CD8-positive, alpha-beta memory T cell (primary cell): ENCODE results near the gene MAST1. TPM values are rescaled to one million over a fixed set of nuclear protein-coding genes. Genes with fewer than 3 reads are reported as not detected.
"Not testable (repeated sequence)": the region's sequence is repeated elsewhere in the genome, so short reads cannot be mapped to it uniquely, and the experiment has no call there.

ENCODE experiments used
- CTCF ChIA-PET: fragments of 350-600 bp; sonication (Branson Sonifier 250); formaldehyde crosslinking; loops from one replicate; lab custom pipeline; 2021; ENCODE audit warnings: antibody characterized with exemption; lab: Charles Lee
- POLR2A ChIA-PET: fragments of 350-600 bp; sonication (Branson Sonifier 250); formaldehyde crosslinking; loops from one replicate; lab custom pipeline; 2021; ENCODE audit warnings: antibody characterized with exemption; lab: Charles Lee
- DNase-seq, 5 donors: peaks; one replicate each; pipeline versions ENCODE4 v3.0.0 to v3.0.0-alpha.2; 2020 to 2022; ENCODE audit warnings: mixed read lengths in 1 of 5
- H3K27ac ChIP-seq: one replicate; pipeline ENCODE4 v1.7.0; 2013; ENCODE audit warnings: low read depth, mild to moderate bottlenecking, low read length, moderate library complexity
- H3K27me3 ChIP-seq: 2 replicates; pipeline ENCODE4 v1.7.0; 2013; ENCODE audit warnings: low read length, mild to moderate bottlenecking; ENCODE audit not compliant: insufficient read depth, poor library complexity, severe bottlenecking
- H3K36me3 ChIP-seq: 2 replicates; pipeline ENCODE4 v1.7.0; 2013; ENCODE audit warnings: mild to moderate bottlenecking, low read length, moderate library complexity; ENCODE audit not compliant: insufficient read depth
- H3K4me1 ChIP-seq: 2 replicates; pipeline ENCODE4 v1.7.0; 2013; ENCODE audit warnings: mild to moderate bottlenecking, low read length, moderate library complexity; ENCODE audit not compliant: insufficient read depth
- H3K4me3 ChIP-seq: 2 replicates; pipeline ENCODE4 v1.7.0; 2013; ENCODE audit warnings: mild to moderate bottlenecking, low read length
- H3K9me3 ChIP-seq: 2 replicates; pipeline ENCODE4 v1.7.0; 2013; ENCODE audit warnings: mild to moderate bottlenecking, low read length
- H3K27ac Mint-ChIP-seq, 8 donors: one replicate each; pipeline ENCODE4 v1.8.0; 2020 to 2021; ENCODE audit warnings: mixed read lengths in 8 of 8, mild to moderate bottlenecking in 6 of 8, inconsistent platforms in 3 of 8, moderate library complexity in 3 of 8
- H3K27me3 Mint-ChIP-seq, 2 donors: one replicate each; pipeline ENCODE4 v1.8.0; 2020 to 2021; ENCODE audit warnings: mixed read lengths in 2 of 2, mild to moderate bottlenecking in 1 of 2, moderate library complexity in 1 of 2
- H3K36me3 Mint-ChIP-seq, 3 donors: one replicate each; pipeline ENCODE4 v1.8.0; 2020 to 2021; ENCODE audit warnings: mixed read lengths in 3 of 3, inconsistent platforms in 1 of 3, mild to moderate bottlenecking in 1 of 3
- H3K4me1 Mint-ChIP-seq, 3 donors: one replicate each; pipeline ENCODE4 v1.8.0; 2020 to 2021; ENCODE audit warnings: mixed read lengths in 3 of 3, inconsistent platforms in 1 of 3, mild to moderate bottlenecking in 1 of 3
- H3K4me3 Mint-ChIP-seq, 7 donors: one replicate each; pipeline ENCODE4 v1.8.0; 2020 to 2021; ENCODE audit warnings: mixed read lengths in 7 of 7, mild to moderate bottlenecking in 6 of 7, moderate library complexity in 4 of 7, inconsistent platforms in 2 of 7
- H3K9me3 Mint-ChIP-seq, 5 donors: one replicate each; pipeline ENCODE4 v1.8.0; 2020 to 2022; ENCODE audit warnings: mixed read lengths in 5 of 5, mild to moderate bottlenecking in 3 of 5, moderate library complexity in 2 of 5, inconsistent platforms in 1 of 5
- polyA plus RNA-seq: library from polyadenylated mRNA; unstranded; fragments of 300-500 nt; fragmentation: Illumina TruSeq; gene quantifications from one replicate; pipeline ENCODE4 v1.2.3, GENCODE V29; 2021
- total RNA-seq, 2 experiments: library from RNA; stranded (reverse); gene quantifications; one replicate each; pipeline ENCODE4 v1.2.3, GENCODE V29; 2021

Gene MAST1
- total and polyA plus RNA-seq, 3 experiments from 2014 or later = 0.24 to 1.2 (median 0.38) TPM

GRCh38 chr19:12886651-12886968, 48.3 kb downstream of the MAST1 start:
- peak overlapping the region; percentile 81 for H3K27ac ChIP-seq
- peak overlapping the region in 2 of 8 donors; percentile 23 to 57 for H3K27ac Mint-ChIP-seq
- H3K36me3 ChIP-seq = no peaks in the 10 kb centered on the region
- H3K4me3 ChIP-seq = no peak overlapping the region
- peaks cover 15% of the 10 kb centered on the region for H3K4me1 ChIP-seq
- POLR2A ChIA-PET = no interaction called here
- no peaks in the 10 kb centered on the region for H3K27me3 ChIP-seq
- DNase-seq = no peak
- peaks cover 0 to 4% (median 0%) of the 10 kb centered on the region in 3 donors for H3K36me3 Mint-ChIP-seq
- peaks cover 0 to 4% of the 10 kb centered on the region in 2 donors for H3K27me3 Mint-ChIP-seq
- peaks cover 23 to 40% (median 25%) of the 10 kb centered on the region in 3 donors for H3K4me1 Mint-ChIP-seq
- H3K9me3 ChIP-seq = no peaks in the 10 kb centered on the region
- peak overlapping the region; percentile 25 to 76 (median 61) for H3K4me3 Mint-ChIP-seq
- no peaks in the 10 kb centered on the region for H3K9me3 Mint-ChIP-seq
- CTCF ChIA-PET = interaction anchor here (8.4 kb wide), 1 partner anchor 79 kb away, joined by 117 read pairs; no protein-coding TSS in a partner anchor

GRCh38 chr19:12886969-12887747, 48.8 kb downstream of the MAST1 start, which contains the start of gene KLF1:
Gene KLF1 (minus strand): TSS chr19:12887201. CDS start chr19:12887140, 61 bp downstream.
- Mint-ChIP-seq H3K27me3 (peaks cover 0 to 4% of the 10 kb centered on the region in 2 donors), H3K4me3 (peak within 1 kb of the TSS; percentile 25 to 76 (median 61)), H3K9me3 (no peaks in the 10 kb centered on the region), H3K36me3 (peaks cover 0 to 4% (median 0%) of the 10 kb centered on the region in 3 donors), H3K4me1 (peaks cover 28 to 45% (median 30%) of the 10 kb centered on the region in 3 donors), H3K27ac (peak within 1 kb of the TSS in 3 of 8 donors; percentile 23 to 72 (median 57))
- H3K27me3 ChIP-seq = no peaks in the 10 kb centered on the region
- POLR2A ChIA-PET = no interaction called here
- H3K9me3 ChIP-seq = no peaks in the 10 kb centered on the region
- peaks cover 20% of the 10 kb centered on the region for H3K4me1 ChIP-seq
- peak within 1 kb of the TSS; percentile 22 for H3K4me3 ChIP-seq
- CTCF ChIA-PET = interaction anchor here (1.0 to 8.4 kb wide), 2 partner anchors 27 to 78 kb away, joined by 3 to 117 read pairs; no protein-coding TSS in a partner anchor
- H3K27ac ChIP-seq = peak within 1 kb of the TSS; percentile 81
- no peaks in the 10 kb centered on the region for H3K36me3 ChIP-seq
- no peak for DNase-seq

GRCh38 chr19:12888006-12888603, 49.8 kb downstream of the MAST1 start:
- ChIA-PET CTCF (interaction anchor here (1.0 to 1.7 kb wide), 2 partner anchors 26 to 77 kb away, joined by 3 to 5 read pairs; no protein-coding TSS in a partner anchor), POLR2A (interaction anchor here (0.9 kb wide), 1 partner anchor 31 kb away, joined by 3 read pairs; the partner anchor contains the start of gene SYCE2)
- peak overlapping the region; percentile 81 for H3K27ac ChIP-seq
- H3K27me3 Mint-ChIP-seq = peaks cover 0 to 4% of the 10 kb centered on the region in 2 donors
- no peaks in the 10 kb centered on the region for H3K36me3 ChIP-seq
- H3K4me1 Mint-ChIP-seq = peaks cover 27 to 45% (median 30%) of the 10 kb centered on the region in 3 donors
- peaks cover 21% of the 10 kb centered on the region for H3K4me1 ChIP-seq
- peaks cover 0 to 5% (median 0%) of the 10 kb centered on the region in 3 donors for H3K36me3 Mint-ChIP-seq
- H3K27me3 ChIP-seq = no peaks in the 10 kb centered on the region
- no peaks in the 10 kb centered on the region for H3K9me3 Mint-ChIP-seq
- peak overlapping the region in 1 of 7 donors; percentile 36 for H3K4me3 Mint-ChIP-seq
- no peak for DNase-seq
- no peak overlapping the region for H3K4me3 ChIP-seq
- H3K27ac Mint-ChIP-seq = peak overlapping the region in 3 of 8 donors; percentile 26 to 54 (median 33)
- no peaks in the 10 kb centered on the region for H3K9me3 ChIP-seq

- not testable (repeated sequence) for H3K27me3 Mint-ChIP-seq, H3K9me3 Mint-ChIP-seq, H3K36me3 ChIP-seq, H3K9me3 ChIP-seq, H3K27me3 ChIP-seq, H3K27ac ChIP-seq, DNase-seq
- CTCF ChIA-PET = interaction anchor here (0.6 to 2.2 kb wide), 18 partner anchors 9 to 227 kb away, joined by 3 to 26 read pairs (median 3); partner anchors contain the start of genes DNASE2, RAD23A and SYCE2
- H3K4me1 ChIP-seq = peaks cover 12% of the 10 kb centered on the region
- Mint-ChIP-seq H3K4me1 (peaks cover 25 to 45% (median 27%) of the 10 kb centered on the region in 3 donors), H3K36me3 (peaks cover 4 to 27% (median 7%) of the 10 kb centered on the region in 3 donors), H3K27ac (peak overlapping the region; percentile 82 to 99 (median 98)), H3K4me3 (peak overlapping the region; percentile 93 to 100 (median 98))
- POLR2A ChIA-PET = interaction anchor here (0.7 to 1.8 kb wide), 13 partner anchors 15 to 728 kb away, joined by 3 to 20 read pairs (median 4); partner anchors contain the start of genes CALR, FARSA, JUNB and SYCE2
- H3K4me3 ChIP-seq = peak overlapping the region; percentile 87
These were observed 52.0 kb downstream of the MAST1 start for GRCh38 chr19:12890299-12890786.

DNA sequence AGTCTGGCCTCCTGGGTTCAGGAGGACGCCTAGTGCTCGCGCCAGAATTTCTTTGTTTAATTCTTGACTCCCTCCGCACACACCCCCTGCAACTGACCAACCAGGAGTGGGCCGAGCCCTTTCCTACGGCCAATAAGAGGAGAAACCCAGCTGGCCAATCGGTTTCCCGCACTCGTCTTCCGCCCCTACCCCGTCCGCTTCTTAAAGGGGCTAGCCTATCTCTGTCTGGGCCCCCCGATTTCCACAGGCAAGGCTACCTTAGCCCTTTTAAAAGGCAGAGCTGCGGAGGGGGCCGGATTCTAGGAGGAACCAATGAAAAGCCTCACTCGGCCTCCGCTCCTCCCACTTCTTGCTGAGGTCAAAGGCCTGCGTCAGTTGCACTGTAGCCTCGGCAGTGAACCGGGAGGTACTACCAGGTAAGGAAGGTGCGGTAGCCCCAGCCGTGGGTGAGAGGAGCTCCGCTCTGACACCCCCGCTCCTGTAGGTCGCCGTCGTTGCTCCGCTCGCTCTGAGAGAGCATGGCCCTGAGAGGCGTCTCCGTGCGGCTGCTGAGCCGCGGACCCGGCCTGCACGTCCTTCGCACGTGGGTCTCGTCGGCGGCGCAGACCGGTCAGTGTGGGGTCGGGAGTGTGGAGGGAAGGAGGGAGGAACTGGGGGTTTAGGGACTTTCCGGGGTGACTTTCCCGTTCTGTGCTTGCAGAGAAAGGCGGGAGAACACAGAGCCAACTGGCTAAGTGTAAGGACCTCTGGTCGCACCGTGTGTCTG, 52.7 kb downstream of the MAST1 start, which contains the start of gene GCDH:
Gene GCDH, plus strand, starts transcription at position 374 of the 766 bp plus-strand sequence. Its CDS starts 145 bp downstream, at position 519.
- peaks cover 25 to 45% (median 27%) of the 10 kb centered on the region in 3 donors for H3K4me1 Mint-ChIP-seq
- peak; percentile 92 to 98 (median 97) for DNase-seq
- H3K27me3 ChIP-seq = no peaks in the 10 kb centered on the region
- POLR2A ChIA-PET = interaction anchor here (0.6 to 1.8 kb wide), 17 partner anchors 10 to 728 kb away, joined by 3 to 20 read pairs (median 4); partner anchors contain the start of genes CALR, DNASE2, FARSA and JUNB
- peak within 1 kb of the TSS; percentile 82 to 99 (median 98) for H3K27ac Mint-ChIP-seq
- H3K4me1 ChIP-seq = peaks cover 12% of the 10 kb centered on the region
- H3K36me3 Mint-ChIP-seq = peaks cover 4 to 32% (median 7%) of the 10 kb centered on the region in 3 donors
- peak within 1 kb of the TSS; percentile 69 for H3K27ac ChIP-seq
- no peaks in the 10 kb centered on the region for H3K9me3 ChIP-seq
- CTCF ChIA-PET = interaction anchor here (0.7 to 2.2 kb wide), 15 partner anchors 8 to 219 kb away, joined by 3 to 26 read pairs (median 4); partner anchors contain the start of genes DNASE2 and RAD23A
- peak within 1 kb of the TSS; percentile 93 to 100 (median 98) for H3K4me3 Mint-ChIP-seq
- H3K36me3 ChIP-seq = peaks cover 7% of the 10 kb centered on the region
- no peaks in the 10 kb centered on the region for H3K9me3 Mint-ChIP-seq
- peak within 1 kb of the TSS; percentile 87 for H3K4me3 ChIP-seq
- H3K27me3 Mint-ChIP-seq = peaks cover 0 to 4% of the 10 kb centered on the region in 2 donors

DNA sequence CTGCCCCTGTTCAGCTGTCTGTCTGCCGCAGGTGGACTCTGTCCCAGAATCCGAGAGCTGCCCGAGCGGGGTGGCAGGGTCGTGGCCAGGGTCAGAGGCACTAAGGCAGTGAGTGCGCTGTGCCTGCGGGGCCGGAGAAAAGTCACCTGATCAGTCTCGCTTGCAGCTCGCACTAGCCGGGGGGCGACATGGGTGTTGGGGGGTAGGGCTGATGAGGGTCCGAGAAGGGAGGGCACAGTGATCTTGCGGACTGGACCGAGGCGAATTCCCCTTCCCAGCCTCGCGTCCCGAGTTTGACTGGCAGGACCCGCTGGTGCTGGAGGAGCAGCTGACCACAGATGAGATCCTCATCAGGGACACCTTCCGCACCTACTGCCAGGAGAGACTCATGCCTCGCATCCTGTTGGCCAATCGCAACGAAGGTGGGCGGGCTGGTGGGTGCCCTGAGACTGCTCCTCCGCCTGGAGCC, 53.3 kb downstream of the MAST1 start:
- H3K27me3 ChIP-seq = no peaks in the 10 kb centered on the region
- peak overlapping the region; percentile 93 to 100 (median 98) for H3K4me3 Mint-ChIP-seq

More for the DNA sequence above, 53.3 kb downstream of the MAST1 start:
- Mint-ChIP-seq H3K27me3 (peaks cover 0 to 4% of the 10 kb centered on the region in 2 donors), H3K36me3 (peaks cover 4 to 36% (median 7%) of the 10 kb centered on the region in 3 donors), H3K9me3 (no peaks in the 10 kb centered on the region), H3K4me1 (peaks cover 21 to 40% (median 25%) of the 10 kb centered on the region in 3 donors), H3K27ac (peak overlapping the region; percentile 82 to 99 (median 98))
- Histone ChIP-seq H3K4me3 (peak overlapping the region; percentile 87), H3K27ac (peak overlapping the region; percentile 69), H3K36me3 (peaks cover 7% of the 10 kb centered on the region), H3K9me3 (no peaks in the 10 kb centered on the region), H3K4me1 (peaks cover 12% of the 10 kb centered on the region)
- ChIA-PET CTCF (interaction anchor here (1.3 to 2.2 kb wide), 6 partner anchors 18 to 126 kb away, joined by 3 to 26 read pairs (median 6); no protein-coding TSS in a partner anchor), POLR2A (interaction anchor here (0.6 to 1.8 kb wide), 9 partner anchors 10 to 222 kb away, joined by 3 to 20 read pairs (median 5); partner anchors contain the start of genes CALR, DNASE2, JUNB and SYCE2)
- no peak for DNase-seq
